ENCODE data around the gene EXOC1. TPM values are rescaled to one million over a fixed set of nuclear protein-coding genes. Genes with fewer than 3 reads are reported as not detected.

EXOC1 gene
- total and polyA plus RNA-seq, 10 of the 15 experiments (the other 5 are each of a cell fraction or from before 2014, with no cell fraction given): 11.8 to 36.6 (median 21.1) TPM

DNA sequence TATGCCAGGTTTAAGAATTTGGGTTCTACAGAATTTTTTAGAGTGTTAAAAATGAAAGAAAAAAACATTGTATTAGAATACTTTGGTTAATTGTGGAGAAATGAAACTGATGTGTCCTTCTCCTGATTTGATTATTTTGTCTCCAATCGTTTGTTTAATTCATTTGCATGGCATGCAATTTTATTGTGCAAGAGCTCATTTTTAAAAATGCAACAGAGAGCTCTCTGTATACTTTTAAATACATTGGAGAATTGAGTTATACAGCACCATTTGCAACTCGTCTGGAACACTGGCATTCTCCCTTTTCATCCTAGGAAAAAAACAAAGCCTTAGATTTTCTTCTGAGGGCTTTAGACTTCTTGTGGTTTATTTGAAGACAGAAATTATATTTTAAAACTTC lies 33.2 kb upstream of the EXOC1 start:
- H3K27me3 ChIP-seq (replicated peaks in 1 of 2; ENCODE audit: control insufficient read depth in 2 of 2, insufficient read depth in 2 of 2, low read length in 1 of 2): 0 out of 4 replicates have a peak, but pooled peaks cover 2% of the 10 kb centered on the region in 2 experiments
- DNase-seq (ENCODE audit: low read depth, low spot score) (no peak), ATAC-seq (no peak), FAIRE-seq (no peak)
- no peaks in the 10 kb centered on the region for H3K9me3 ChIP-seq (replicated peaks; ENCODE audit: control insufficient read depth, insufficient read depth, low read length)
- ChIA-PET RAD21 (ENCODE audit: unreplicated experiment) (no interaction called here), SMC1A (ENCODE audit: uncharacterized antibody, unreplicated experiment) (no interaction called here), CTCF (interaction anchor here (0.7 kb wide), 1 partner anchor 20 kb away, joined by 3 read pairs; no protein-coding TSS in a partner anchor), POLR2A (no interaction called here)
- no peak overlapping the region for H3K4me3 ChIP-seq
- no peak overlapping the region for H3K27ac ChIP-seq (ENCODE audit: control insufficient read depth, insufficient read depth)
- H3K9ac ChIP-seq (ENCODE audit: control insufficient read depth, insufficient read depth, low read length): no peak overlapping the region
- no peaks in the 10 kb centered on the region for H3K36me3 ChIP-seq (ENCODE audit: control insufficient read depth in 2 of 2, insufficient read depth in 2 of 2, low read length in 1 of 2)
- in situ Hi-C loops (cut with MboI) (no loop called here), intact Hi-C loops (cut with micrococcal nuclease; ENCODE audit: unreplicated experiment) (no loop called here)
- no peak overlapping the region for H3K4me2 ChIP-seq (ENCODE audit: control insufficient read depth, insufficient read depth)
- H3K79me2 ChIP-seq (ENCODE audit: control insufficient read depth, insufficient read depth, low read length): no peaks in the 10 kb centered on the region
- H2AFZ ChIP-seq (ENCODE audit: control insufficient read depth, low read depth, low read length): no peak overlapping the region
- H4K20me1 ChIP-seq (ENCODE audit: control insufficient read depth, insufficient read depth): no peaks in the 10 kb centered on the region
- no TSS peak for BruUV-seq (replicated peaks)
- H3K4me1 ChIP-seq (ENCODE audit: control insufficient read depth, insufficient read depth, low read length): no peaks in the 10 kb centered on the region
- WGBS (ENCODE audit: insufficient coverage, insufficient replicate concordance, low lambda C conversion rate, missing lambda C conversion rate): 0% methylated on average over 2 of the region's 2 CpGs
- TF ChIP-seq BCL11A (IDR thresholded peaks at IDR 0.05; ENCODE audit: low read depth, low read length) (no peak), NFIC (IDR thresholded peaks at IDR 0.05; ENCODE audit: low read depth, low read length) (no peak), NFXL1 (IDR thresholded peaks at IDR 0.05; ENCODE audit: borderline replicate concordance) (no peak), TCF7 (IDR thresholded peaks at IDR 0.05; ENCODE audit: borderline replicate concordance) (no peak), SRF (IDR thresholded peaks at IDR 0.05; ENCODE audit: low read depth in 2 of 2, low read length in 2 of 2) (no peak), NBN (IDR thresholded peaks at IDR 0.05) (no peak), BHLHE40 (IDR thresholded peaks at IDR 0.05; ENCODE audit: borderline replicate concordance in 1 of 2, low read depth in 2 of 2, low read length in 1 of 2) (no peak)
- TF ChIP-seq, protein P1, sequence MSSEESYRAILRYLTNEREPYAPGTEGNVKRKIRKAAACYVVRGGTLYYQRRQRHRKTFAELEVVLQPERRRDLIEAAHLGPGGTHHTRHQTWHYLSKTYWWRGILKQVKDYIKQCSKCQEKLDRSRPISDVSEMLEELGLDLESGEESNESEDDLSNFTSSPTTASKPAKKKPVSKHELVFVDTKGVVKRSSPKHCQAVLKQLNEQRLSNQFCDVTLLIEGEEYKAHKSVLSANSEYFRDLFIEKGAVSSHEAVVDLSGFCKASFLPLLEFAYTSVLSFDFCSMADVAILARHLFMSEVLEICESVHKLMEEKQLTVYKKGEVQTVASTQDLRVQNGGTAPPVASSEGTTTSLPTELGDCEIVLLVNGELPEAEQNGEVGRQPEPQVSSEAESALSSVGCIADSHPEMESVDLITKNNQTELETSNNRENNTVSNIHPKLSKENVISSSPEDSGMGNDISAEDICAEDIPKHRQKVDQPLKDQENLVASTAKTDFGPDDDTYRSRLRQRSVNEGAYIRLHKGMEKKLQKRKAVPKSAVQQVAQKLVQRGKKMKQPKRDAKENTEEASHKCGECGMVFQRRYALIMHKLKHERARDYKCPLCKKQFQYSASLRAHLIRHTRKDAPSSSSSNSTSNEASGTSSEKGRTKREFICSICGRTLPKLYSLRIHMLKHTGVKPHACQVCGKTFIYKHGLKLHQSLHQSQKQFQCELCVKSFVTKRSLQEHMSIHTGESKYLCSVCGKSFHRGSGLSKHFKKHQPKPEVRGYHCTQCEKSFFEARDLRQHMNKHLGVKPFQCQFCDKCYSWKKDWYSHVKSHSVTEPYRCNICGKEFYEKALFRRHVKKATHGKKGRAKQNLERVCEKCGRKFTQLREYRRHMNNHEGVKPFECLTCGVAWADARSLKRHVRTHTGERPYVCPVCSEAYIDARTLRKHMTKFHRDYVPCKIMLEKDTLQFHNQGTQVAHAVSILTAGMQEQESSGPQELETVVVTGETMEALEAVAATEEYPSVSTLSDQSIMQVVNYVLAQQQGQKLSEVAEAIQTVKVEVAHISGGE (CRISPR knock-in tag; IDR thresholded peaks at IDR 0.05): no peak
- TF ChIP-seq, protein P2, sequence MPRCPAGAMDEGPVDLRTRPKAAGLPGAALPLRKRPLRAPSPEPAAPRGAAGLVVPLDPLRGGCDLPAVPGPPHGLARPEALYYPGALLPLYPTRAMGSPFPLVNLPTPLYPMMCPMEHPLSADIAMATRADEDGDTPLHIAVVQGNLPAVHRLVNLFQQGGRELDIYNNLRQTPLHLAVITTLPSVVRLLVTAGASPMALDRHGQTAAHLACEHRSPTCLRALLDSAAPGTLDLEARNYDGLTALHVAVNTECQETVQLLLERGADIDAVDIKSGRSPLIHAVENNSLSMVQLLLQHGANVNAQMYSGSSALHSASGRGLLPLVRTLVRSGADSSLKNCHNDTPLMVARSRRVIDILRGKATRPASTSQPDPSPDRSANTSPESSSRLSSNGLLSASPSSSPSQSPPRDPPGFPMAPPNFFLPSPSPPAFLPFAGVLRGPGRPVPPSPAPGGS (IDR thresholded peaks at IDR 0.05; ENCODE audit: borderline replicate concordance, insufficient read depth, low read depth, low read length, poor library complexity, severe bottlenecking): no peak
- TF ChIP-seq, protein P3, sequence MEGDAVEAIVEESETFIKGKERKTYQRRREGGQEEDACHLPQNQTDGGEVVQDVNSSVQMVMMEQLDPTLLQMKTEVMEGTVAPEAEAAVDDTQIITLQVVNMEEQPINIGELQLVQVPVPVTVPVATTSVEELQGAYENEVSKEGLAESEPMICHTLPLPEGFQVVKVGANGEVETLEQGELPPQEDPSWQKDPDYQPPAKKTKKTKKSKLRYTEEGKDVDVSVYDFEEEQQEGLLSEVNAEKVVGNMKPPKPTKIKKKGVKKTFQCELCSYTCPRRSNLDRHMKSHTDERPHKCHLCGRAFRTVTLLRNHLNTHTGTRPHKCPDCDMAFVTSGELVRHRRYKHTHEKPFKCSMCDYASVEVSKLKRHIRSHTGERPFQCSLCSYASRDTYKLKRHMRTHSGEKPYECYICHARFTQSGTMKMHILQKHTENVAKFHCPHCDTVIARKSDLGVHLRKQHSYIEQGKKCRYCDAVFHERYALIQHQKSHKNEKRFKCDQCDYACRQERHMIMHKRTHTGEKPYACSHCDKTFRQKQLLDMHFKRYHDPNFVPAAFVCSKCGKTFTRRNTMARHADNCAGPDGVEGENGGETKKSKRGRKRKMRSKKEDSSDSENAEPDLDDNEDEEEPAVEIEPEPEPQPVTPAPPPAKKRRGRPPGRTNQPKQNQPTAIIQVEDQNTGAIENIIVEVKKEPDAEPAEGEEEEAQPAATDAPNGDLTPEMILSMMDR (IDR thresholded peaks at IDR 0.05 in 2 of 3, conservative IDR thresholded peaks at IDR 0.05 in 1 of 3; ENCODE audit: control insufficient read depth in 2 of 3, extremely low read depth in 1 of 3, insufficient read depth in 1 of 3, low read depth in 3 of 3, low read length in 3 of 3): no peak
- TF ChIP-seq, protein P4, sequence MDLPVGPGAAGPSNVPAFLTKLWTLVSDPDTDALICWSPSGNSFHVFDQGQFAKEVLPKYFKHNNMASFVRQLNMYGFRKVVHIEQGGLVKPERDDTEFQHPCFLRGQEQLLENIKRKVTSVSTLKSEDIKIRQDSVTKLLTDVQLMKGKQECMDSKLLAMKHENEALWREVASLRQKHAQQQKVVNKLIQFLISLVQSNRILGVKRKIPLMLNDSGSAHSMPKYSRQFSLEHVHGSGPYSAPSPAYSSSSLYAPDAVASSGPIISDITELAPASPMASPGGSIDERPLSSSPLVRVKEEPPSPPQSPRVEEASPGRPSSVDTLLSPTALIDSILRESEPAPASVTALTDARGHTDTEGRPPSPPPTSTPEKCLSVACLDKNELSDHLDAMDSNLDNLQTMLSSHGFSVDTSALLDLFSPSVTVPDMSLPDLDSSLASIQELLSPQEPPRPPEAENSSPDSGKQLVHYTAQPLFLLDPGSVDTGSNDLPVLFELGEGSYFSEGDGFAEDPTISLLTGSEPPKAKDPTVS (IDR thresholded peaks at IDR 0.05; ENCODE audit: low read depth, low read length): no peak
- TF ChIP-seq, protein P5, sequence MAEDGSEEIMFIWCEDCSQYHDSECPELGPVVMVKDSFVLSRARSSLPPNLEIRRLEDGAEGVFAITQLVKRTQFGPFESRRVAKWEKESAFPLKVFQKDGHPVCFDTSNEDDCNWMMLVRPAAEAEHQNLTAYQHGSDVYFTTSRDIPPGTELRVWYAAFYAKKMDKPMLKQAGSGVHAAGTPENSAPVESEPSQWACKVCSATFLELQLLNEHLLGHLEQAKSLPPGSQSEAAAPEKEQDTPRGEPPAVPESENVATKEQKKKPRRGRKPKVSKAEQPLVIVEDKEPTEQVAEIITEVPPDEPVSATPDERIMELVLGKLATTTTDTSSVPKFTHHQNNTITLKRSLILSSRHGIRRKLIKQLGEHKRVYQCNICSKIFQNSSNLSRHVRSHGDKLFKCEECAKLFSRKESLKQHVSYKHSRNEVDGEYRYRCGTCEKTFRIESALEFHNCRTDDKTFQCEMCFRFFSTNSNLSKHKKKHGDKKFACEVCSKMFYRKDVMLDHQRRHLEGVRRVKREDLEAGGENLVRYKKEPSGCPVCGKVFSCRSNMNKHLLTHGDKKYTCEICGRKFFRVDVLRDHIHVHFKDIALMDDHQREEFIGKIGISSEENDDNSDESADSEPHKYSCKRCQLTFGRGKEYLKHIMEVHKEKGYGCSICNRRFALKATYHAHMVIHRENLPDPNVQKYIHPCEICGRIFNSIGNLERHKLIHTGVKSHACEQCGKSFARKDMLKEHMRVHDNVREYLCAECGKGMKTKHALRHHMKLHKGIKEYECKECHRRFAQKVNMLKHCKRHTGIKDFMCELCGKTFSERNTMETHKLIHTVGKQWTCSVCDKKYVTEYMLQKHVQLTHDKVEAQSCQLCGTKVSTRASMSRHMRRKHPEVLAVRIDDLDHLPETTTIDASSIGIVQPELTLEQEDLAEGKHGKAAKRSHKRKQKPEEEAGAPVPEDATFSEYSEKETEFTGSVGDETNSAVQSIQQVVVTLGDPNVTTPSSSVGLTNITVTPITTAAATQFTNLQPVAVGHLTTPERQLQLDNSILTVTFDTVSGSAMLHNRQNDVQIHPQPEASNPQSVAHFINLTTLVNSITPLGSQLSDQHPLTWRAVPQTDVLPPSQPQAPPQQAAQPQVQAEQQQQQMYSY (CRISPR knock-in tag; IDR thresholded peaks at IDR 0.05): no peak

Data from GM12878 (cell line).